Peyer's patch (tissue), 4 donors: ENCODE data around the gene LEKR1. TPM values are rescaled to one million over a fixed set of nuclear protein-coding genes. Genes with fewer than 3 reads are reported as not detected.

ENCODE experiments used
- DNase-seq, 3 donors: peaks; one replicate each; pipeline ENCODE4 v3.0.0-alpha.2; 2017 to 2019
- H3K27ac ChIP-seq, 4 donors: fragments of 200-600 bp; sonication (generic); one replicate each; pipeline ENCODE4 v1.5.1; 2016 to 2019
- H3K27me3 ChIP-seq, 2 donors: fragments of 200-600 bp; sonication (generic); one replicate each; pipeline ENCODE4 v1.5.1; 2019
- H3K36me3 ChIP-seq, 3 donors: fragments of 200-600 bp; sonication (generic); one replicate each; pipeline ENCODE4 v1.5.1; 2016 to 2019
- H3K4me1 ChIP-seq, 4 donors: fragments of 200-600 bp; sonication (generic); one replicate each; pipeline ENCODE4 v1.5.1; 2016 to 2019
- H3K4me3 ChIP-seq, 4 donors: fragments of 200-600 bp; sonication (generic); 1 replicate in 3 of 4; 2 replicates in 1 of 4; pipeline ENCODE4 v1.5.1; 2016 to 2019; ENCODE audit warnings: mild to moderate bottlenecking in 1 of 4
- H3K9me3 ChIP-seq, 4 donors: fragments of 200-600 bp; sonication (generic); one replicate each; pipeline ENCODE4 v1.5.1; 2016 to 2019; ENCODE audit warnings: mild to moderate bottlenecking in 1 of 4
- CTCF ChIP-seq, 6 experiments: fragments of 450-650 bp in 4 of 6; fragments of 200-600 bp in 2 of 6; sonication (generic) in 1 of 6; IDR thresholded peaks; one replicate each; pipeline ENCODE4 v1.5.1; 2017 to 2019; ENCODE audit warnings: antibody characterized with exemption in 6 of 6, mild to moderate bottlenecking in 3 of 6, moderate library complexity in 1 of 6
- POLR2A ChIP-seq, 2 donors: fragments of 450-650 bp; IDR thresholded peaks; one replicate each; pipeline ENCODE4 v1.5.1; 2017; ENCODE audit warnings: antibody characterized with exemption in 2 of 2, mild to moderate bottlenecking in 2 of 2, moderate library complexity in 2 of 2
- total RNA-seq, 4 donors: library from RNA; depleted of rRNA; stranded (reverse); fragments of >200 nt; gene quantifications; one replicate each; pipeline ENCODE4 v1.1.0, GENCODE V29; 2016

The LEKR1 gene
- total RNA-seq, 4 donors from 2014 or later: 0.85 to 9.1 (median 0.94) TPM; not detected in 1

- Histone ChIP-seq H3K9me3 (no peaks in the 10 kb centered on the region), H3K4me3 (no peak overlapping the region), H3K27ac (no peak overlapping the region), H3K4me1 (no peaks in the 10 kb centered on the region), H3K27me3 (no peaks in the 10 kb centered on the region), H3K36me3 (no peaks in the 10 kb centered on the region)
- DNase-seq: no peak
- no peak for TF ChIP-seq POLR2A (IDR thresholded peaks at IDR 0.05)
- no peak for TF ChIP-seq CTCF (IDR thresholded peaks at IDR 0.05)
Measured at GRCh38 chr3:157056035-157056434, 229.9 kb downstream of the LEKR1 start.

GRCh38 chr3:157058392-157059071, 232.4 kb downstream of the LEKR1 start:
- no peaks in the 10 kb centered on the region for H3K9me3 ChIP-seq
- H3K27me3 ChIP-seq: no peaks in the 10 kb centered on the region
- no peak overlapping the region for H3K27ac ChIP-seq
- no peaks in the 10 kb centered on the region for H3K36me3 ChIP-seq
- no peak for TF ChIP-seq POLR2A (IDR thresholded peaks at IDR 0.05)
- no peak overlapping the region for H3K4me3 ChIP-seq
- no peak for DNase-seq
- H3K4me1 ChIP-seq: no peaks in the 10 kb centered on the region

- Histone ChIP-seq H3K27ac (no peak overlapping the region), H3K36me3 (no peaks in the 10 kb centered on the region), H3K4me1 (no peaks in the 10 kb centered on the region), H3K27me3 (no peaks in the 10 kb centered on the region), H3K4me3 (no peak overlapping the region), H3K9me3 (no peaks in the 10 kb centered on the region)
- TF ChIP-seq POLR2A (IDR thresholded peaks at IDR 0.05) (no peak), CTCF (IDR thresholded peaks at IDR 0.05) (no peak)
- no peak for DNase-seq
Measured at GRCh38 chr3:157059181-157059580, 233.0 kb downstream of the LEKR1 start.

- Histone ChIP-seq H3K9me3 (no peaks in the 10 kb centered on the region), H3K4me3 (no peak overlapping the region), H3K27ac (no peak overlapping the region), H3K4me1 (no peaks in the 10 kb centered on the region), H3K36me3 (no peaks in the 10 kb centered on the region), H3K27me3 (no peaks in the 10 kb centered on the region)
- DNase-seq: no peak
- TF ChIP-seq POLR2A (IDR thresholded peaks at IDR 0.05) (no peak), CTCF (IDR thresholded peaks at IDR 0.05) (no peak)
Measured at GRCh38 chr3:157059661-157060060, 233.5 kb downstream of the LEKR1 start.

GRCh38 chr3:157061265-157061664, 235.1 kb downstream of the LEKR1 start:
- DNase-seq: no peak
- TF ChIP-seq POLR2A (IDR thresholded peaks at IDR 0.05) (no peak), CTCF (IDR thresholded peaks at IDR 0.05) (no peak)
- no peaks in the 10 kb centered on the region for H3K27me3 ChIP-seq
- no peak overlapping the region for H3K4me3 ChIP-seq
- no peaks in the 10 kb centered on the region for H3K36me3 ChIP-seq
- H3K27ac ChIP-seq: no peak overlapping the region
- no peaks in the 10 kb centered on the region for H3K4me1 ChIP-seq
- H3K9me3 ChIP-seq: no peaks in the 10 kb centered on the region

- Histone ChIP-seq H3K27ac (peak overlapping the region in 1 of 4 donors; percentile 21), H3K4me3 (no peak overlapping the region), H3K9me3 (no peaks in the 10 kb centered on the region), H3K4me1 (no peaks in the 10 kb centered on the region), H3K36me3 (no peaks in the 10 kb centered on the region), H3K27me3 (no peaks in the 10 kb centered on the region)
- DNase-seq: no peak
- TF ChIP-seq CTCF (IDR thresholded peaks at IDR 0.05) (no peak), POLR2A (IDR thresholded peaks at IDR 0.05) (no peak)
Measured at GRCh38 chr3:157063469-157063868, 237.3 kb downstream of the LEKR1 start.
